GM23338 (cell line): Measurements from ENCODE around the gene GPR141.

ENCODE experiments used
- CREB1 ChIP-seq: fragments of 250-450 bp; sonication (Bioruptor Pico); IDR thresholded peaks from 2 replicates; pipeline ENCODE4 v1.5.0; 2020; ENCODE audit warnings: low read depth, mild to moderate bottlenecking, moderate library complexity
- CTCF ChIP-seq, 2 experiments: fragments of 200-600 bp in 1 of 2; sonication (generic) in 1 of 2; conservative IDR thresholded peaks; 2 replicates each; pipeline versions ENCODE4 v1.5.1 to v1.6.1; 2016 to 2017; ENCODE audit warnings: antibody characterized with exemption in 2 of 2, low read depth in 2 of 2, mild to moderate bottlenecking in 2 of 2, moderate library complexity in 1 of 2
- ETS1 ChIP-seq: IDR thresholded peaks from 2 replicates; pipeline ENCODE4 v1.6.1; 2016; ENCODE audit warnings: antibody characterized with exemption
- EZH2 ChIP-seq: fragments of 200-600 bp; sonication (generic); IDR thresholded peaks from one replicate; pipeline ENCODE4 v1.8.0; 2017; ENCODE audit warnings: antibody characterized with exemption, mild to moderate bottlenecking, low read depth; ENCODE audit not compliant: unreplicated experiment
- EZH2phosphoT487 ChIP-seq: fragments of 200-600 bp; sonication (generic); IDR thresholded peaks from one replicate; pipeline ENCODE4 v1.8.1; 2018; ENCODE audit warnings: antibody characterized with exemption; ENCODE audit not compliant: unreplicated experiment
- NANOG ChIP-seq: IDR thresholded peaks from 2 replicates; pipeline ENCODE4 v1.6.1; 2016; ENCODE audit warnings: antibody characterized with exemption, borderline replicate concordance
- POLR2AphosphoS5 ChIP-seq: IDR thresholded peaks from 2 replicates; pipeline ENCODE4 v1.6.1; 2016; ENCODE audit warnings: antibody characterized with exemption, low read depth
- REST ChIP-seq: IDR thresholded peaks from one replicate; pipeline ENCODE4 v1.6.1; 2018; ENCODE audit warnings: antibody characterized with exemption; ENCODE audit not compliant: unreplicated experiment
- ZNF114 ChIP-seq: fragments of 250-450 bp; sonication (Bioruptor Pico); IDR thresholded peaks from 2 replicates; pipeline ENCODE4 v1.5.0; 2020; ENCODE audit warnings: mild to moderate bottlenecking, moderate library complexity

GRCh38 chr7:37672926-37673325 is 10.6 kb upstream of the GPR141 start:
- TF ChIP-seq REST (no peak), CTCF (conservative IDR thresholded peaks at IDR 0.05; ENCODE audit: low read depth in 2 of 2) (no peak), POLR2AphosphoS5 (no peak), CREB1 (CRISPR knock-in tag) (no peak), EZH2phosphoT487 (no peak), EZH2 (no peak), ETS1 (no peak), ZNF114 (no peak), NANOG (no peak)
